Keratinocyte (primary cell): ENCODE results near the gene KRT77. TPM values are rescaled to one million over a fixed set of nuclear protein-coding genes. Genes with fewer than 3 reads are reported as not detected.
A peak's percentile ranks its signal among the peaks of the same experiment; 100 is the strongest.

Source experiments
- DNase-seq: peaks from one replicate; pipeline ENCODE4 v3.0.0-alpha.2; 2011; ENCODE audit warnings: low read depth, missing footprints, low spot score
- FAIRE-seq: peaks from 2 replicates; lab custom pipeline; 2011; peaks lifted over from hg19 to GRCh38; lab: Jason Lieb, UNC
- H2AFZ ChIP-seq: 2 replicates; pipeline ENCODE4 v1.6.0; 2012; ENCODE audit warnings: low read length, control low read depth, inconsistent platforms; ENCODE audit not compliant: control insufficient read depth
- H3K27ac ChIP-seq: 2 replicates; pipeline ENCODE4 v1.5.1; 2011; ENCODE audit warnings: low read length; ENCODE audit not compliant: control insufficient read depth, insufficient read depth
- H3K27me3 ChIP-seq: 3 replicates; pipeline ENCODE4 v1.6.0; 2011; ENCODE audit warnings: low read length; ENCODE audit not compliant: control insufficient read depth, insufficient read depth; ENCODE audit errors: extremely low read depth
- H3K36me3 ChIP-seq, 2 experiments: 2 replicates in 1 of 2; 3 replicates in 1 of 2; pipeline ENCODE4 v1.5.1; 2011; ENCODE audit warnings: low read length in 2 of 2, mild to moderate bottlenecking in 1 of 2; ENCODE audit not compliant: control insufficient read depth in 2 of 2, insufficient read depth in 2 of 2; ENCODE audit errors: extremely low read depth in 1 of 2
- H3K4me1 ChIP-seq: 3 replicates; pipeline ENCODE4 v1.5.1; 2011; ENCODE audit warnings: low read length; ENCODE audit not compliant: control insufficient read depth, insufficient read depth; ENCODE audit errors: extremely low read depth
- H3K4me2 ChIP-seq: 3 replicates; pipeline ENCODE4 v1.6.0; 2011; ENCODE audit warnings: low read depth, low read length; ENCODE audit not compliant: control insufficient read depth, insufficient read depth; ENCODE audit errors: extremely low read depth
- H3K4me3 ChIP-seq, 3 experiments: fragments of 200-600 bp in 1 of 3; sonication (generic) in 1 of 3; 2 replicates in 2 of 3; 3 replicates in 1 of 3; pipeline ENCODE4 v1.5.1; 2011 to 2016; ENCODE audit warnings: low read length in 3 of 3, mild to moderate bottlenecking in 3 of 3, control low read depth in 2 of 3, inconsistent platforms in 1 of 3, low read depth in 1 of 3, mixed read lengths in 1 of 3, mixed run types in 1 of 3, moderate library complexity in 1 of 3; ENCODE audit not compliant: control insufficient read depth in 2 of 3, insufficient read depth in 2 of 3; ENCODE audit errors: extremely low read depth in 1 of 3
- H3K79me2 ChIP-seq: 2 replicates; pipeline ENCODE4 v1.6.0; 2012; ENCODE audit warnings: low read length; ENCODE audit not compliant: control insufficient read depth, insufficient read depth
- H3K9ac ChIP-seq: 3 replicates; pipeline ENCODE4 v1.6.0; 2011; ENCODE audit warnings: low read length; ENCODE audit not compliant: control insufficient read depth, insufficient read depth; ENCODE audit errors: extremely low read depth
- H3K9me1 ChIP-seq: 3 replicates; pipeline ENCODE4 v1.6.0; 2011; ENCODE audit warnings: low read length; ENCODE audit not compliant: control insufficient read depth, insufficient read depth; ENCODE audit errors: extremely low read depth
- H3K9me3 ChIP-seq: 2 replicates; pipeline ENCODE4 v1.5.1; 2012; ENCODE audit warnings: low read depth, low read length; ENCODE audit not compliant: control insufficient read depth
- H4K20me1 ChIP-seq: 3 replicates; pipeline ENCODE4 v1.6.0; 2011; ENCODE audit warnings: low read length; ENCODE audit not compliant: control insufficient read depth, insufficient read depth; ENCODE audit errors: extremely low read depth
- CTCF ChIP-seq, 3 experiments: IDR thresholded peaks in 1 of 3; conservative IDR thresholded peaks in 1 of 3; optimal IDR thresholded peaks in 1 of 3; 2 replicates in 2 of 3; 3 replicates in 1 of 3; pipeline versions ENCODE3 to v1.5.1; 2011; ENCODE audit warnings: low read length in 3 of 3, mild to moderate bottlenecking in 3 of 3, moderate library complexity in 2 of 3, control low read depth in 1 of 3, inconsistent platforms in 1 of 3; ENCODE audit not compliant: insufficient read depth in 2 of 3; ENCODE audit errors: extremely low read depth in 1 of 3
- EZH2 ChIP-seq: IDR thresholded peaks from one replicate; pipeline ENCODE4 v1.6.1; 2012; ENCODE audit warnings: inconsistent platforms, mild to moderate bottlenecking, low read length, moderate library complexity
- dilution Hi-C: fragments of 300-500 bp; cut with MboI; formaldehyde crosslinking; loops from one replicate; pipeline ENCODE4 v1.7.0; 2020; ENCODE audit warnings: low sequenced_read_pairs; ENCODE audit not compliant: extremely low pct_ligation_motif_present
- polyA plus RNA-seq, 5 experiments: library from polyadenylated mRNA; depleted of rRNA in 3 of 5; stranded (reverse) in 3 of 5; stranded (forward) in 1 of 5; unstranded in 1 of 5; fragments of >200 nt; gene quantifications; 1 replicate in 1 of 5; 2 replicates in 3 of 5; 3 replicates in 1 of 5; pipeline versions ENCODE4 v1.2.1 to v1.2.3, GENCODE V29; 2011 to 2012; ENCODE audit warnings: missing spikeins in 2 of 5, low read depth in 1 of 5, low replicate concordance in 1 of 5

Gene KRT77
- polyA plus RNA-seq, 1 donor (not counting 4 experiments of a cell fraction or from before 2014, with no cell fraction given): 1.3 TPM

- Histone ChIP-seq H4K20me1 (peaks cover 4% of the 10 kb centered on the region), H3K4me3 (no peak overlapping the region), H3K9me1 (peaks cover 2% of the 10 kb centered on the region), H2AFZ (no peak overlapping the region), H3K4me2 (no peak overlapping the region), H3K27me3 (peaks cover 52% of the 10 kb centered on the region), H3K36me3 (no peaks in the 10 kb centered on the region), H3K27ac (no peak overlapping the region), H3K9ac (no peak overlapping the region), H3K9me3 (no peaks in the 10 kb centered on the region), H3K4me1 (no peaks in the 10 kb centered on the region), H3K79me2 (no peaks in the 10 kb centered on the region)
- no peak for FAIRE-seq
- no peak for TF ChIP-seq EZH2
- TF ChIP-seq CTCF (optimal IDR thresholded peaks at IDR 0.05 in 1 of 3, IDR thresholded peaks at IDR 0.05 in 1 of 3, conservative IDR thresholded peaks at IDR 0.05 in 1 of 3; ENCODE audit: extremely low read depth in 1 of 3, insufficient read depth in 2 of 3, low read length in 3 of 3): no peak
- dilution Hi-C loops: no loop called here
- no peak for DNase-seq
Observed at GRCh38 chr12:52698651-52699340, 4.5 kb downstream of the KRT77 start.

- Histone ChIP-seq H3K27ac (no peak overlapping the region), H3K27me3 (peaks cover 50% of the 10 kb centered on the region), H2AFZ (no peak overlapping the region), H3K4me3 (no peak overlapping the region), H4K20me1 (peaks cover 4% of the 10 kb centered on the region), H3K4me1 (no peaks in the 10 kb centered on the region), H3K9ac (no peak overlapping the region), H3K36me3 (no peaks in the 10 kb centered on the region), H3K9me3 (no peaks in the 10 kb centered on the region), H3K9me1 (peaks cover 2% of the 10 kb centered on the region), H3K4me2 (no peak overlapping the region), H3K79me2 (no peaks in the 10 kb centered on the region)
- DNase-seq (no peak), FAIRE-seq (no peak)
- dilution Hi-C loops: no loop called here
- TF ChIP-seq CTCF (optimal IDR thresholded peaks at IDR 0.05 in 1 of 3, IDR thresholded peaks at IDR 0.05 in 1 of 3, conservative IDR thresholded peaks at IDR 0.05 in 1 of 3; ENCODE audit: extremely low read depth in 1 of 3, insufficient read depth in 2 of 3, low read length in 3 of 3): peak in 1 of 3 experiments; percentile 7
- no peak for TF ChIP-seq EZH2
Observed at GRCh38 chr12:52697058-52697582, 6.2 kb downstream of the KRT77 start.
